ENCODE results near the gene PEX13. TPM values are rescaled to one million over a fixed set of nuclear protein-coding genes. Genes with fewer than 3 reads are reported as not detected.

PEX13 gene
- 10 to 100 TPM; 16.0 to 17.9 TPM for total RNA-seq

GRCh38 chr2:61017556-61018317, at the start of gene PEX13, which contains the start of gene PUS10:
Gene PEX13 (plus strand): TSS chr2:61017720. CDS start chr2:61017760, 40 bp downstream.
Gene PUS10 (minus strand): TSS chr2:61018255. CDS start chr2:61011890, 6,365 bp downstream.

GRCh38 chr2:61065714-61066709, 48.5 kb downstream of the PEX13 start, which contains the start of gene SANBR:
Gene SANBR (plus strand): TSS chr2:61065871. CDS start chr2:61070351, 4,480 bp downstream.

Small RNA genes lying within 50 kb of the gene (small RNA-seq; reads per million reads assigned to genes)
- 0 to 0.06 reads per million in 2 donors for gene RNA5SP95

Other genes starting within 250 kb of the PEX13 start
- 10 to 100 TPM; 11.3 to 16.2 TPM for gene REL, start 136.1 kb upstream of the PEX13 start, total RNA-seq
- 1 to 10 TPM; 3.7 to 6.9 TPM for gene PUS10, start 535 bp downstream of the PEX13 start, total RNA-seq
- gene SANBR, start 48.2 kb downstream of the PEX13 start, total RNA-seq = 10 to 100 TPM in 1 of 2 donors, 1 to 10 TPM in 1; 10.0 to 15.1 TPM
- 1 to 10 TPM; 5.0 to 7.6 TPM for gene C2orf74, start 144.5 kb downstream of the PEX13 start, total RNA-seq